ENCODE data around the gene ARL13B.

The ARL13B gene

GRCh38 chr3:94082391-94082937 lies 102.5 kb downstream of the ARL13B start:
- H3K4me3 ChIP-seq (ENCODE audit: low read depth, low read length) = no peak overlapping the region
- H3K27me3 ChIP-seq = no peaks in the 10 kb centered on the region
- DNase-seq = no peak
- TF ChIP-seq, protein P1, sequence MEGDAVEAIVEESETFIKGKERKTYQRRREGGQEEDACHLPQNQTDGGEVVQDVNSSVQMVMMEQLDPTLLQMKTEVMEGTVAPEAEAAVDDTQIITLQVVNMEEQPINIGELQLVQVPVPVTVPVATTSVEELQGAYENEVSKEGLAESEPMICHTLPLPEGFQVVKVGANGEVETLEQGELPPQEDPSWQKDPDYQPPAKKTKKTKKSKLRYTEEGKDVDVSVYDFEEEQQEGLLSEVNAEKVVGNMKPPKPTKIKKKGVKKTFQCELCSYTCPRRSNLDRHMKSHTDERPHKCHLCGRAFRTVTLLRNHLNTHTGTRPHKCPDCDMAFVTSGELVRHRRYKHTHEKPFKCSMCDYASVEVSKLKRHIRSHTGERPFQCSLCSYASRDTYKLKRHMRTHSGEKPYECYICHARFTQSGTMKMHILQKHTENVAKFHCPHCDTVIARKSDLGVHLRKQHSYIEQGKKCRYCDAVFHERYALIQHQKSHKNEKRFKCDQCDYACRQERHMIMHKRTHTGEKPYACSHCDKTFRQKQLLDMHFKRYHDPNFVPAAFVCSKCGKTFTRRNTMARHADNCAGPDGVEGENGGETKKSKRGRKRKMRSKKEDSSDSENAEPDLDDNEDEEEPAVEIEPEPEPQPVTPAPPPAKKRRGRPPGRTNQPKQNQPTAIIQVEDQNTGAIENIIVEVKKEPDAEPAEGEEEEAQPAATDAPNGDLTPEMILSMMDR (IDR thresholded peaks at IDR 0.05; ENCODE audit: low read depth, low read length) = no peak
- H3K36me3 ChIP-seq = no peaks in the 10 kb centered on the region; the same call in none of the 2 replicates
- H3K4me1 ChIP-seq = peaks cover 3% of the 10 kb centered on the region; the same call in 1 of the 2 replicates
- H3K9me3 ChIP-seq = no peaks in the 10 kb centered on the region

DNA sequence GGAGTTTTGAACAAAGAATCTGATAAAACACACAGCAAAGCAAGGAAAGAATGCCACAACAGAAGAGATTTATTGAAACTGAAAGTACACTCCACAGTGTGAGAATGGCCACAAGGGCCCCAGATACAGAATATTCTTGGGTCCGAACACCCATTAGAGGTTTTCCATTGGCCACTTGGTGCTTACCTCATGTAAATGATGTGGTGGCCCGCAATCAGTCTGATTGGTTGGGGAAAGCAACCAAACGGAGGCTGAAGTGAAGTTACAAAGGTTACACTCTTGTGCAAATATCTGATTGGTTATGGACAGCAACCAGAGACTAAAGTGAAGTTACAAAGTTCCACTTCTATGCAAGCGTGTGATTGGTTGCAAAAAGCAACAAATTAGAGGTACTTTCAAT lies 103.3 kb downstream of the ARL13B start:
- TF ChIP-seq, protein P1 (IDR thresholded peaks at IDR 0.05; ENCODE audit: low read depth, low read length) = no peak
- Histone ChIP-seq H3K4me1 (peaks cover 3% of the 10 kb centered on the region; the same call in 1 of the 2 replicates), H3K36me3 (no peaks in the 10 kb centered on the region; the same call in none of the 2 replicates), H3K9me3 (no peaks in the 10 kb centered on the region), H3K4me3 (ENCODE audit: low read depth, low read length) (no peak overlapping the region), H3K27me3 (no peaks in the 10 kb centered on the region)
- DNase-seq = no peak

- no peak overlapping the region for H3K4me3 ChIP-seq (ENCODE audit: low read depth, low read length)
- no peaks in the 10 kb centered on the region; the same call in none of the 2 replicates for H3K36me3 ChIP-seq
- DNase-seq = no peak
- TF ChIP-seq, protein P1 (IDR thresholded peaks at IDR 0.05; ENCODE audit: low read depth, low read length) = no peak
- no peaks in the 10 kb centered on the region for H3K9me3 ChIP-seq
- no peaks in the 10 kb centered on the region for H3K4me1 ChIP-seq
- H3K27me3 ChIP-seq = no peaks in the 10 kb centered on the region
Observed at GRCh38 chr3:94089126-94089525, 109.2 kb downstream of the ARL13B start.

- peaks cover 12% of the 10 kb centered on the region for H3K36me3 ChIP-seq
- DNase-seq = no peak
- no peaks in the 10 kb centered on the region for H3K27me3 ChIP-seq
- TF ChIP-seq, protein P1 (IDR thresholded peaks at IDR 0.05; ENCODE audit: low read depth, low read length) = no peak
- no peaks in the 10 kb centered on the region for H3K9me3 ChIP-seq
- no peaks in the 10 kb centered on the region for H3K4me1 ChIP-seq
- no peak overlapping the region for H3K4me3 ChIP-seq (ENCODE audit: low read depth, low read length)
Observed at GRCh38 chr3:94092086-94092485, 112.1 kb downstream of the ARL13B start.

DNA sequence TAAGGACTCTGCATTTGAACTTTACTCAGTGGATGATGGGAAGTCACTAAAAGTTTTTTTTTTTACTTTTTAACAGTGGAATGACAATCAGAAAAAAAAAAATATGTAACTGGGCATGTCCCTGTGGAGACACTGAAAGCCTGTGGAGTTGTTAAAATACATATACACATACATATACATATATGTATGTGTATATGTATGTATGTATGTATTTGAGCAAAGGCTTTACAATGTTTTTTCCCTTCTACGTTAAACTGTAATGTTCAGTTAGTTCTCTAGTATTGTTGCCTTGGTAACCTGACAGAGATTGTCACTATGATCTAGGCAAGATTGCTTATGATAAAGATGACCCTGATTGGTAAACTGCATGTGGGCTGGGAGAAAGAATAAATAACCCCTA lies 113.2 kb downstream of the ARL13B start:
- Histone ChIP-seq H3K4me3 (ENCODE audit: low read depth, low read length) (no peak overlapping the region), H3K9me3 (no peaks in the 10 kb centered on the region), H3K36me3 (peaks cover 12% of the 10 kb centered on the region), H3K27me3 (no peaks in the 10 kb centered on the region), H3K4me1 (no peaks in the 10 kb centered on the region)
- TF ChIP-seq, protein P1 (IDR thresholded peaks at IDR 0.05; ENCODE audit: low read depth, low read length) = no peak
- no peak for DNase-seq

DNA sequence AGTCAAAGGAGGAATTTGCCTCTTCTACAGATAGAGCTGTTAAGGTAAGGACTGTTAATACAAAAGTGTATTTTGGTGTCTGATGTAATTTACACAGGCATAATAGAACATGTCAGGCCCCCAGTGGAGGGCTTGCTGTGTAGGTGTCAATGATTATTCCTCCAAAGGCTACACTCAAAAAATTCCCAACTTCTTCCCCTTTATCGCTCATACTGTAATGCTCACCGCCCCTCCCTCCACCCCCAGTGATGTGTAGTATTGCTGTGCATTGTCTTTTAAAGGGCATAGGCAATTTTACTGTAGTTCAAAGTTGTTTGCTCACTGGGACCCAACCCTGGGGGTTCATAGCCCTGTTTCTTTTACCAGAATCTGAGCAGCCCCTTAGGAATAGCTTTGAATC lies 115.2 kb downstream of the ARL13B start:
- no peak overlapping the region for H3K4me3 ChIP-seq (ENCODE audit: low read depth, low read length)
- H3K4me1 ChIP-seq = no peaks in the 10 kb centered on the region
- TF ChIP-seq, protein P1 (IDR thresholded peaks at IDR 0.05; ENCODE audit: low read depth, low read length) = no peak
- no peaks in the 10 kb centered on the region for H3K27me3 ChIP-seq
- H3K36me3 ChIP-seq = peaks cover 16% of the 10 kb centered on the region
- no peaks in the 10 kb centered on the region for H3K9me3 ChIP-seq
- DNase-seq = no peak

Data from BE2C (cell line).